SK-N-SH treated with all-trans-retinoic acid at 6 μM for 48 hours (cell line): ENCODE measurements around the gene RAD9B.

Experiments used
- ATAC-seq: fragments of 200-7000 bp; cut with Tn5 transposase; 3 replicates; pipeline ENCODE4 v1.9.1; 2020; ENCODE audit warnings: mild to moderate bottlenecking, moderate library complexity
- ARNTL ChIP-seq: fragments of 450-650 bp; formaldehyde crosslinking; IDR thresholded peaks from 2 replicates; pipeline ENCODE4 v1.5.0; 2020; ENCODE audit warnings: low read depth, mild to moderate bottlenecking, moderate library complexity, borderline replicate concordance
- CSDC2 ChIP-seq: fragments of 250-450 bp; sonication (Bioruptor Pico); IDR thresholded peaks from 2 replicates; pipeline ENCODE4 v1.5.0; 2020; ENCODE audit warnings: mild to moderate bottlenecking, moderate library complexity
- CSRNP3 ChIP-seq: fragments of 250-450 bp; sonication (Bioruptor Pico); IDR thresholded peaks from 2 replicates; pipeline ENCODE4 v1.5.1; 2021; ENCODE audit warnings: mild to moderate bottlenecking, moderate library complexity
- ESRRG ChIP-seq: fragments of 250-450 bp; sonication (Bioruptor Pico); IDR thresholded peaks from 2 replicates; pipeline ENCODE4 v1.6.1; 2021; ENCODE audit warnings: mild to moderate bottlenecking
- GLIS3 ChIP-seq: fragments of 250-450 bp; sonication (Bioruptor Pico); IDR thresholded peaks from 2 replicates; pipeline ENCODE4 v1.5.0; 2020; ENCODE audit warnings: mild to moderate bottlenecking, moderate library complexity
- ISL1 ChIP-seq: fragments of 250-450 bp; sonication (Bioruptor Pico); IDR thresholded peaks from 2 replicates; pipeline ENCODE4 v2.1.2; 2022; ENCODE audit warnings: mild to moderate bottlenecking, moderate library complexity
- POU6F1 ChIP-seq: fragments of 250-450 bp; sonication (Bioruptor Pico); IDR thresholded peaks from 2 replicates; pipeline ENCODE4 v1.8.0; 2021; ENCODE audit warnings: low read depth, mild to moderate bottlenecking, moderate library complexity, borderline replicate concordance
- PPARA ChIP-seq: fragments of 250-450 bp; sonication (Bioruptor Pico); IDR thresholded peaks from 2 replicates; pipeline ENCODE4 v1.5.0; 2020; ENCODE audit warnings: mild to moderate bottlenecking, borderline replicate concordance
- RARB ChIP-seq: fragments of 250-450 bp; sonication (Bioruptor Pico); IDR thresholded peaks from 2 replicates; pipeline ENCODE4 v1.8.0; 2021; ENCODE audit warnings: mild to moderate bottlenecking, moderate library complexity
- SNAI2 ChIP-seq: fragments of 250-450 bp; sonication (Bioruptor Pico); IDR thresholded peaks from 2 replicates; pipeline ENCODE4 v1.5.0; 2020; ENCODE audit warnings: mild to moderate bottlenecking, moderate library complexity
- TSHZ2 ChIP-seq: fragments of 250-450 bp; sonication (Bioruptor Pico); IDR thresholded peaks from 2 replicates; pipeline ENCODE4 v1.5.0; 2020; ENCODE audit warnings: mild to moderate bottlenecking, moderate library complexity
- ZFP3 ChIP-seq: fragments of 250-450 bp; sonication (Bioruptor Pico); IDR thresholded peaks from 2 replicates; pipeline ENCODE4 v1.5.0; 2020; ENCODE audit warnings: mild to moderate bottlenecking, moderate library complexity
- ZFP30 ChIP-seq: fragments of 450-650 bp; formaldehyde crosslinking; IDR thresholded peaks from 2 replicates; pipeline ENCODE4 v1.5.0; 2022; ENCODE audit warnings: mild to moderate bottlenecking, moderate library complexity
- ZNF565 ChIP-seq: fragments of 450-650 bp; formaldehyde crosslinking; conservative IDR thresholded peaks from 2 replicates; pipeline ENCODE4 v1.5.0; 2020; ENCODE audit warnings: low read depth, mild to moderate bottlenecking, moderate library complexity
- ZNF70 ChIP-seq: fragments of 450-650 bp; formaldehyde crosslinking; IDR thresholded peaks from 2 replicates; pipeline ENCODE4 v1.5.0; 2020; ENCODE audit warnings: mild to moderate bottlenecking, moderate library complexity
- ZNF8 ChIP-seq: fragments of 450-650 bp; formaldehyde crosslinking; IDR thresholded peaks from 2 replicates; pipeline ENCODE4 v1.5.0; 2020; ENCODE audit warnings: mild to moderate bottlenecking, moderate library complexity
- TF ChIP-seq, protein P1 (sequence below): fragments of 250-450 bp; sonication (Bioruptor Pico); IDR thresholded peaks from 2 replicates; pipeline ENCODE4 v1.5.1; 2020; ENCODE audit warnings: low read depth, mild to moderate bottlenecking, moderate library complexity
- TF ChIP-seq, protein P2 (sequence below): fragments of 250-450 bp; sonication (Bioruptor Pico); IDR thresholded peaks from 2 replicates; pipeline ENCODE4 v1.8.0; 2020; ENCODE audit warnings: mild to moderate bottlenecking, moderate library complexity, borderline replicate concordance

The RAD9B gene

GRCh38 chr12:110533607-110534006 is 31.5 kb downstream of the RAD9B start:
- TF ChIP-seq RARB (CRISPR knock-in tag) (no peak), POU6F1 (CRISPR knock-in tag) (no peak), PPARA (CRISPR knock-in tag) (no peak), ESRRG (CRISPR knock-in tag) (no peak), ZFP30 (CRISPR knock-in tag) (no peak), ZNF70 (CRISPR knock-in tag) (no peak), ISL1 (no peak), ZNF565 (CRISPR knock-in tag) (no peak), CSRNP3 (CRISPR knock-in tag) (no peak), ARNTL (CRISPR knock-in tag) (no peak), ZNF8 (CRISPR knock-in tag) (no peak), CSDC2 (CRISPR knock-in tag) (no peak), GLIS3 (CRISPR knock-in tag) (no peak), TSHZ2 (CRISPR knock-in tag) (no peak), SNAI2 (CRISPR knock-in tag) (no peak)
- TF ChIP-seq, protein P1, sequence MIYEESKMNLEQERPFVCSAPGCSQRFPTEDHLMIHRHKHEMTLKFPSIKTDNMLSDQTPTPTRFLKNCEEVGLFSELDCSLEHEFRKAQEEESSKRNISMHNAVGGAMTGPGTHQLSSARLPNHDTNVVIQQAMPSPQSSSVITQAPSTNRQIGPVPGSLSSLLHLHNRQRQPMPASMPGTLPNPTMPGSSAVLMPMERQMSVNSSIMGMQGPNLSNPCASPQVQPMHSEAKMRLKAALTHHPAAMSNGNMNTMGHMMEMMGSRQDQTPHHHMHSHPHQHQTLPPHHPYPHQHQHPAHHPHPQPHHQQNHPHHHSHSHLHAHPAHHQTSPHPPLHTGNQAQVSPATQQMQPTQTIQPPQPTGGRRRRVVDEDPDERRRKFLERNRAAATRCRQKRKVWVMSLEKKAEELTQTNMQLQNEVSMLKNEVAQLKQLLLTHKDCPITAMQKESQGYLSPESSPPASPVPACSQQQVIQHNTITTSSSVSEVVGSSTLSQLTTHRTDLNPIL (CRISPR knock-in tag) = no peak
- TF ChIP-seq, protein P2, sequence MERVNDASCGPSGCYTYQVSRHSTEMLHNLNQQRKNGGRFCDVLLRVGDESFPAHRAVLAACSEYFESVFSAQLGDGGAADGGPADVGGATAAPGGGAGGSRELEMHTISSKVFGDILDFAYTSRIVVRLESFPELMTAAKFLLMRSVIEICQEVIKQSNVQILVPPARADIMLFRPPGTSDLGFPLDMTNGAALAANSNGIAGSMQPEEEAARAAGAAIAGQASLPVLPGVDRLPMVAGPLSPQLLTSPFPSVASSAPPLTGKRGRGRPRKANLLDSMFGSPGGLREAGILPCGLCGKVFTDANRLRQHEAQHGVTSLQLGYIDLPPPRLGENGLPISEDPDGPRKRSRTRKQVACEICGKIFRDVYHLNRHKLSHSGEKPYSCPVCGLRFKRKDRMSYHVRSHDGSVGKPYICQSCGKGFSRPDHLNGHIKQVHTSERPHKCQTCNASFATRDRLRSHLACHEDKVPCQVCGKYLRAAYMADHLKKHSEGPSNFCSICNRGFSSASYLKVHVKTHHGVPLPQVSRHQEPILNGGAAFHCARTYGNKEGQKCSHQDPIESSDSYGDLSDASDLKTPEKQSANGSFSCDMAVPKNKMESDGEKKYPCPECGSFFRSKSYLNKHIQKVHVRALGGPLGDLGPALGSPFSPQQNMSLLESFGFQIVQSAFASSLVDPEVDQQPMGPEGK (CRISPR knock-in tag) = no peak
- TF ChIP-seq, all 23 proteins: peak for 0
- no peak for ATAC-seq

DNA sequence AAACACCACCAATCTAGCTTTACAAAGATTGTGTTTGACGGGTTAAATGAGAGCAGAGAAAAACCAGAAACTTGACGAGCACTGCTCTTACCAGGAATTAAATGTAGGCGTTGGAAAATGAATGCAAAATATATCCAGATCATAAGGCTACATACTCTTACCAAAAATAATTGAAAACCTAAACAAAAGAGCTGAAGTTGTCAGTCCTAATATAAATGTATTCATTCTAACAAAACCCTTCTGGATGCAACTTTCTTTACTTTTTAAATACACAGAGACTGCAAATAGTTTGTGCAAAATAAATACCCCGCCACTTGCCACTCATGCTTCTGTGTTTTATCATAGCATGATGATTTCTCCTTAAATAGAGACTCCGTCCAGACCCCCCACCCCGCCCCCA is 32.7 kb downstream of the RAD9B start:
- TF ChIP-seq CSRNP3 (CRISPR knock-in tag) (no peak), ZFP3 (CRISPR knock-in tag) (no peak), ZNF8 (CRISPR knock-in tag) (no peak), ZFP30 (CRISPR knock-in tag) (no peak), GLIS3 (CRISPR knock-in tag) (no peak), ESRRG (CRISPR knock-in tag) (no peak), CSDC2 (CRISPR knock-in tag) (no peak)
- TF ChIP-seq, protein P1 (CRISPR knock-in tag) = no peak
- ATAC-seq = no peak
